Peyer's patch (tissue), 4 donors: ENCODE measurements around the gene ZPR1.

Source experiments
- CTCF ChIP-seq, 6 experiments: fragments of 450-650 bp in 4 of 6; fragments of 200-600 bp in 2 of 6; sonication (generic) in 1 of 6; IDR thresholded peaks; one replicate each; pipeline ENCODE4 v1.5.1; 2017 to 2019; ENCODE audit warnings: antibody characterized with exemption in 6 of 6, mild to moderate bottlenecking in 3 of 6, moderate library complexity in 1 of 6
- POLR2A ChIP-seq, 2 donors: fragments of 450-650 bp; IDR thresholded peaks; one replicate each; pipeline ENCODE4 v1.5.1; 2017; ENCODE audit warnings: antibody characterized with exemption in 2 of 2, mild to moderate bottlenecking in 2 of 2, moderate library complexity in 2 of 2

GRCh38 chr11:116725434-116726221, 62.2 kb downstream of the ZPR1 start:
- TF ChIP-seq CTCF (IDR thresholded peaks at IDR 0.05) (no peak), POLR2A (IDR thresholded peaks at IDR 0.05) (no peak)
